Measurements from ENCODE around the gene TRPM6.
"Not testable (repeated sequence)": the region's sequence is repeated elsewhere in the genome, so short reads cannot be mapped to it uniquely, and the experiment has no call there.

TRPM6 gene

DNA sequence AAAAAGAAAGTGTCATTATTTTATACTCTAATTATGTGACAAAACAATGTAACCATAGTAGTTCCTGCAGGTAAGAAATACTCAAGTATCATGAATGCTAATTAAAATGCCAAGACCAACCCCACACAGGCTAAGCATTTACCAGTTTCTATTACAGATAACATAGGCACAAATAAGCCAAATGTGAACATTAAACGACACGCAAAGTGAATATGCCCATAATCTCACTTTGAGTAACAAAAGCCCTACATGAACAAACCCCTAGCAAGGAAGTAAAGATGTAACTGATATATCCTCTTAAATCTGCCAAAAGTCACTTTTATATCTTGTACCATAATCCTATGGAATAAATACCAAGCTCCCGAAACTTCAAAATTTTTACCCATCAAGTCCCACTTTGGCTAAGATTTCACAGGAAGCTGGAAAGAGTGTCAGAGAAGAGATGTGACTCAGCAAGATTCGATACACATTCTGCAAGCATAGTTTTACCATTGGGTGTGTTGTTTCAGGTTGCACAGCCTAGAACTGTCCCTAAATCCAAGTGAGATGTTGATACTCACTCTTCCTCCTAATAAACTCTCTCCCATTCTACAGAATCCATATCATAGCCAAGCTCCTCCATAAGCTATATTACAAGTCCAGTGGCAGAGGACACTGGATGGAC is 28.8 kb downstream of the TRPM6 start:
- no peak for DNase-seq

DNA sequence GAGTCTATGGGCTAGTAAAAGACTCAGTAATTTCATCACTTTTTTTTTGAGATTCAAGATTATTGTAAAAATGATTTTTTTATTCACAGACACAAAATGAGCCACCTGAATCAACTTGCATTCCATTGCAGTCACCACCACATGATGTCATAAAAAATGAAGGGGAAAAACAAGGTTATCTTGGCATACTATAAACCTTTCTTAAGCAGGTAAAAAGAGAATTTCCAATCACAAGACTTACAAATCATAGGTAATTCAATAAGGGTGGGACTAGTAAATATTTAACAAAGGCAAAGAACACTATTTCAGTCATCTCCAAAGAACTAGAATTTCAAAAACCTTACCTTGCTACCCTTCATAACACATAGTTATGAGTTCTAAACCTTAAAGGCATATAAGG is 30.7 kb downstream of the TRPM6 start:
- DNase-seq = no peak

DNA sequence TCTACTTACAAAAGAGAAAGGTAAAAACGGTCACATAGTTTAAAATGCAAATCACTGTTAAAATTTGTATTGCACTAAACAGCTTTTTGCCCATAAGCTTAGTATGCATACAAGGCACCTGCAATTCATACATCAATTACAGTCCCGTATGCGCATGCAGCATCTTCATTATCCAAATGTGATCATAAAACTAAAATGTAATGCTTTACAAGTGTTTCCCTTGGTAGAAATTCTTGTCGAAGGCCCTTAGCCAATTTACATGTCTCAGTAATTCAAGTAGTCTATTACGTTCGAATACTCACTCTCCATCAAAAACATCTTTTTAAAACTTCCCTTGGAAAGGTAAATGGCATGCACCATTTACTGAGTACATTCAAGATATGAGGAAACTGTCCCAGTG is 32.6 kb downstream of the TRPM6 start:
- no peak for DNase-seq

- DNase-seq = not testable (repeated sequence)
These were observed 34.7 kb downstream of the TRPM6 start for GRCh38 chr9:74853024-74853423.

- no peak for DNase-seq
These were observed 39.6 kb downstream of the TRPM6 start for GRCh38 chr9:74848153-74848525.

DNA sequence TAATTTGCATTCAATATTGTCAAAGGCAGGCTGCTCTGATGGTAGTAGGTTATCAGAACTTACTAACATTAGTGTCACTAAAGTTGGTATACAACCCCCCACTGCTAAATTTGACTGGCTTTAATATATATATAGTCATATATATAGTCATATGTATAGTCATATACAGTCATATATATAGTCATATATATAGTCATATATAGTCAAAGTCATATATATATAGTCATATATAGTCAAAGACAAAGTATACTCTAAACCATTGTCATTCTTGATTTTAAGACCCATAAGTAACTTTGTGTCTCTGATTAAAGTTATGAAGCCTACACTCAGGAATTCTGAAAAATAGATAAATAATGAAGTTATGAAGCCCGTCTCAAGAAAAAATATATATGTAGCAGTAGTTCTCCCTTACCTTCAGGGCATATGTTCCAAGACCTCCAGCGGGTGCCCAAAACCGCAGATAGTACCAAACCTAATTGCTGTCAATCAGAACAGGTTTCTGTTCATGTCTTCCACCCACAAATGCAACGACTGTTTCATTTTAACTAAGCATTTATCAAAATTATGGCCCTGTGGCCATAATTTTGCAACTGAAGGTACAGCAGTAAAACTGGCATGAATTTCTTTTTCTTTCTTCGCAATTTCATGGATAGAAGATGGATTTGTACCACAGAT is 40.1 kb downstream of the TRPM6 start:
- DNase-seq = no peak

GRCh38 chr9:74846766-74847165 is 41.0 kb downstream of the TRPM6 start:
- no peak for DNase-seq

DNA sequence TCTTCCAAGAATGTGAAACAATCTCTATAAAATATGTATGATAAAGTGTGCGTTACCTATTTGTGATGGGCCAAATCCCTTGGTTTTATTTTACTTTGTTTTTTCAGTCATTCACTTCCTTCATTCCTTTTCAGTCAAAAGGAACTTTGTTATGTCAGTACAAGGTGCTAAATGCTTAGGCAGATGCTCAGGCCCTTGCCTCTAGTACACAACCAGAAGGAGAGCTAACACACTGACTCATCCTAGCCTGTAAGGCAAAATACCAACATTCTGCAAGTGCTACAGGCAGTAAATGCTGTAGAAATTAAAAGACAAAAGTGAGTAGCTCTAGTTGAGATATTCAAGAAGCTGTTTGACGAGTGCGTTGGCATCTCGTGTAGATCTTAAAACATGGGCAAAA is 49.4 kb downstream of the TRPM6 start:
- no peak for DNase-seq

DNA sequence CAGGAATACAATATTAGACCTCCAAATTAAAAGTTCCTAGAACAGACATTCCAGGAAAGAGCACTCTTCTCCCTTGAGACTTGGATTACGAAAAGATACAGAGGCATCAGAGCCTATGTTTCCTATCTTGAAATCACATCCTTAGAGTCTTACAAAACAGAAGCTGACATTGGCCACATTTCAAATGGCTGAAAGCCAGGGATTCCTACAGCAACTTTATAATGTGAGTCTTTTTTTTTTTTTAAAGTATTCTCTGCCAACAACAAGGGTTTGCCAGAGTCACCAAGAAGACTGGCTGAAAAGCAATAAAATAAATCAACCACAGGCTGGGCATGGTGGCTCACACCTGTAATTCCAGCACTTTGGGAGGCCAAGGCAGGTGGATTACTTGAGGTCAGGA is 63.1 kb downstream of the TRPM6 start:
- DNase-seq = no peak

DNA sequence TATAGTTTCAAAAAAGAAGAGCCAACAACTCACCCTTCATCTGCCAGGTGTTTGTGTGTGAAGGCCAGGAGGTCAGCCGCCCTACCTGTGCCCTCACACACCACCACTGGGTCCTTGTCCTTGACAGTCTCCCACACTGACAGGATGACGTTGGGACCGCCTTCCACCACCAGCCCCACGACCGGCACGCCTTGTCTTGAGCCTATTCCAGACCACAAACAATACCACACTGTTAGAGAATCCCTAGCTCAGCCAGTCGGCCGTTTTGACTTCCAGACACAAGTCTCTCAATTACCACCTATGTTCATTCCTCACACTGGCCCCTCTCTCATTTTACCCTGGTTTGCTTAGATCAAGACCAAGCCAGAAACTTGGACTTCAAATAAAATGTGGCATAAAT is 66.1 kb downstream of the TRPM6 start:
- DNase-seq = no peak

DNA sequence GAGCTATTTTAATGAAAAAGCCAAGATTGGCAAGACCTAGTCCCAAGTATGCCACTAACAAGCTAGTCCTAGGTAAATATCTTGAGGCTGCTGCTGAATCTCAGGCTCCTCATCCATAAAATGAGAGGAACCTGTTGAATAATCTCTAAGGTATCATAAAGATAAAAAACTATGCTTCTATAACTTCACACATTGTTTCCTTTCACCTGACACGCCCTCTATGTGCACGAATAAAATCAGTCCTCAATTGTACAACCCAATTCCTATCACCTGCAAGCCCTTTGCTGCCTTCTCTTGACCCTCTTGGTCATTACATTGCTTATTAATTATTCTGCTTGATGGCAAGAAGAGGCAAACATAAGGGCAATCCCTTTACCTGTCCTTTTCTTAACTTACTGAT is 69.9 kb downstream of the TRPM6 start:
- DNase-seq = no peak

GRCh38 chr9:74817281-74817810 is 70.4 kb downstream of the TRPM6 start:
- DNase-seq = no peak

- DNase-seq = no peak
These were observed 77.5 kb downstream of the TRPM6 start for GRCh38 chr9:74810200-74810599.

DNA sequence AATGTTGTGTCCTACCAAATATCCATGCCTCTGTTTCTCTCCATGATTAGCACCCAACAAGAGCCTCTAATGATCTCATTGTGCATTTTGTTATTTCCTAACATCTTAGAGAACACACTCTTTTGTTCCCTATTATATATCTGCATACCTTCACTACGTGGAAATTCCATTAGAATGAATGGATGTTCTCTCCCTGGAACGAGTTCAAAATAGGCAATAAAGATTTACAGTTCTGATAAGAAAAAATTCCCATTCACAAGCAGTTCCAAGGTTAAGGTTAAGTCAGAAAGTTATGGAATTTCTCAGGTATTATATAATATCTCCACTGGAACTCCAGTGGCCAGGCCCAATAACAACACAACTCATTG is 83.7 kb downstream of the TRPM6 start:
- DNase-seq = no peak

DNA sequence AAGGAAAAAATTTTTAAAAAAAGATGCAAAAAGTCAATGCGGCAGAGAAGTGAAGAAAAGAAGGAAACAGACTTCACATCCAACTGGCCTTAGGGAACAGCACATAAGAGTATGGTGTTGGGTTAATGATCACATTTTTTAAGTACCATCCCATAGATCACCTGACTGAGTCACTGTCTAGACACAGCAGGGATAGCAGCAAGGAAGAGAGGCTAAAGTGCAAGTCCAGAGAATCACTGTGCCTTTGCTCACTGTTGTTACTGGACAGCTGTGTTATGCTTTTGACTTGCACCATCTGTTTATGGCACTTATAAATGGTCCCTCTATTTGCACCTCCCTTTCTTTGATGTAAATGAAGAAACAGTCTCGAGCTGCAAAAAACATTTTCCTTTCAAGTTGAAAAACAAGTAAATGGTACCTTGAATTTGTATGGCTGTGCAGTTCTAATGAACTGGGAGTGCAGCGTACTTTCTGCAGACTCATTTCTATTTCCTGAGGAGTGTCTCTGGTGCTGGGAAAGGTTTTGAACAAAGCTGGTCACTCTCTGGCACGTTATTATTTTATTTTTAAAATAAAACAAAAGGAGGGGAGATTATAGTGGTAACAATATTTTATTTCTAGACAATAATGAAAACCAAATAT is 84.2 kb downstream of the TRPM6 start:
- no peak for DNase-seq

GRCh38 chr9:74800226-74800625 is 87.5 kb downstream of the TRPM6 start:
- no peak for DNase-seq

- no peak for DNase-seq
These were observed 91.9 kb downstream of the TRPM6 start for GRCh38 chr9:74795803-74796202.

GRCh38 chr9:74795081-74795480 is 92.6 kb downstream of the TRPM6 start:
- no peak for DNase-seq

GRCh38 chr9:74784506-74784905 is 103.2 kb downstream of the TRPM6 start:
- DNase-seq = no peak

DNA sequence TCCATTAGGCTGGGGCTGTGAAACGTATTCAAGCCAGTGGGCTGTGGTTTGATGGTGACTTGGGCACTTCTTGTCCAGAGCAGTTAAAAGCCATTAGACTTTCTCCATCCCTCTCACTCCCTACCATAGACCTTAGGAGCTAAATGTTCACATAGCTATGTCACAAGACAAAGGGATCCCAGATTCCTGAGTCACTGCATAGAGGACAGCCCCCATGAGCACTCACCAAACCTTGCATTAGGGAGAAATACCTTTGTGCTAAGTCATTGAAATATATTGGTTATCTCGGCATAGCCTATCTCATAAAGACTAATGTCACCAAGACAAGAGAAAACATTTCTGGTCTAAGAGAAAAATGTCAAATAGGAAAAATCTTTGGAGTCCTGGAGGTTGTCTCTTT is 104.3 kb downstream of the TRPM6 start:
- DNase-seq = no peak

GRCh38 chr9:74777136-74777879 is 110.4 kb downstream of the TRPM6 start:
- DNase-seq = no peak

GRCh38 chr9:74775396-74775795 is 112.3 kb downstream of the TRPM6 start:
- DNase-seq = no peak

- DNase-seq = peak; percentile 48
These were observed 113.7 kb downstream of the TRPM6 start for GRCh38 chr9:74773886-74774479.

Data from NCI-H2107 (cell line).